G401.6 (cell line): ENCODE data around the gene GXYLT1.
"Not testable (repeated sequence)": the region's sequence is repeated elsewhere in the genome, so short reads cannot be mapped to it uniquely, and the experiment has no call there.

Experiments used
- FAIRE-seq: peaks from 2 replicates; lab custom pipeline; 2012; peaks lifted over from hg19 to GRCh38; lab: Jason Lieb, UNC

Gene GXYLT1

DNA sequence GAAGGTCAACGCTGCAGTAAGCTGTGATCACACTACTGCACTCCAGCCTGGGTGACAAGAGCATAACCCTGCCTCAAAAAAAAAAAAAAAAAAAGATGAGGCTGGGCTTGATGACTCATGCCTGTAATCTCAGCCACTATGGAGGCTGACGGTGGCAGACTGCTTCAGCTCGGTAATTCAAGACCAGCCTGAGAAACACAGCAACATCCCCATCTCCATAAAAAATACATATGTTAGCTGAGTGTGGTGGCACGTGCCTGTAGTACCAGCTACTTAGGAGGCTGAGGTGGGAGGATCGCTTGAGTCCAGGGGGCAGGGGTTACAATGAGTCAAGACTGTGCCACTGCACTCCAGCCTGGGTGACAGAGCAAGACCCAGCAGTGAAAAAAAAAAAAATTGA is 50.4 kb downstream of the GXYLT1 start:
- FAIRE-seq: no peak

DNA sequence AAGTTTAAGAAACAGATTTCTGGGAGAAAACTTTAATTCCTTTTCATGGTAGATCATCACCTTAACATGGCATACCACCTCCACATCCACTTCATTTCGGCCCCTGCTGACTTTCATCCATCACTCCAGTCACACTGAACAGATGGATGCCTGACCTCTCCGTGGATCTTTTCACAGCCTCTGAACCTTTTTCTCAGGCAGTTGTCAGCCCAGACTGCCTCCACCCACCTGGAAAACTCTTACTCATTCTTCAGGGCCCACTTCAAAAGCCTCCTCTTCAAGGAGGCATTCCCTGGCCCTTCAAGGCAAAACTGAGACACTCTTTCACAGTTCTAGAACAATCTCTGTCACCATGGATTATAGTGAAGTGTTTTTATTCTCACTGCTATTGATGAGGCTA is 52.9 kb downstream of the GXYLT1 start:
- no peak for FAIRE-seq

DNA sequence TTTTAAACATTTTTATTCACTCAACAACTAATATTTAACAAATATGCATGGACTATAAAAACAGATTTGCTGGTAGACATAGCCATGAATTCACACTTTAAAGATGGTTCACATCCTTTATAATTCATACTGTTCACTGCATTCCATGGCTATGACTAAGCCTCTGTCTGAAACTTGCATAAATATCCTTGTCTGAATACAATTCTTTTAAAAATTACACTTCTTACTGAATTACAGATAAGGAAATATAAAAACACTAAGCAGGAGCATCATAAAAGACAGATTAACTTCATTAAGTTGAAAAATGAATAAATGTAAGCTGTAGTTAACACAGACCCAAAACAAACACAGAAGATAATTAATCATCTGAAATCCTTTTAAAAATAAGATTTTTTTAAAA is 53.8 kb downstream of the GXYLT1 start:
- peak; percentile 67 for FAIRE-seq

DNA sequence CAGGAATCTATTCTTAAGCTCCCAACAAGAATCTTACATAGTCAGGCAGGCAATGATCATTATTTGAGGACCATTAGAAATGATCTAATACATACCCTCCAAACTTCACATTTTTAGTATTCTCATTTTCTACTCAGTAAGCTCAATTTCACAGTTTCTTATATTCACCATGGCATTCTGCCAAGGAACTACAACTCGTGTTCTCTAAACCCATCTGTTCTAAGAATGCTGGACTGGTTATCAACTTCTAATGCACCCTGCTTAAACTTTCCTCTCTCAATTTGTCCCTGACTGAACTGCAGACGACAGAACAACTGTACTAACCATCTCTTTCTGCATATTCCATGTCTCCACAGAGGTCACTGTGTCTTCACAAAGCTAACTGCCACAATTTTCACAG is 58.6 kb downstream of the GXYLT1 start:
- no peak for FAIRE-seq

DNA sequence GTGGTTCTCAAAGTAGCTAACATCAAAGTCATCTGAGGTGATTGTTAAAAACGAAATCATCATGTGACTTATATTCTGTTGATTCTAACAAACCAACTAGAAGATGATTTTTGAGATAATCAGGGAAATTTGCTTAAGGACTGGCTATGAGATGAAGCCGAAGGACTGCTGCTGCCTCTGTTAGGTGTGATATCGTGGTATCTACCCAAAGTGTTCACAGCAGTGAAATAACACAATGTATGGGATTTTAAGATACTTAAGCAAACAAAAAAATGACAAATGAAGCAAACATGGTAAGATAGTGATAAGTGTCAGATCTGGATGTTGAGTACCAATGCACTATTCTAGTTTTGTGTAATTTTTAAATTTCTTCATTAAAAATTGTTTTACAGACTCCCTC is 59.1 kb downstream of the GXYLT1 start:
- FAIRE-seq: no peak

DNA sequence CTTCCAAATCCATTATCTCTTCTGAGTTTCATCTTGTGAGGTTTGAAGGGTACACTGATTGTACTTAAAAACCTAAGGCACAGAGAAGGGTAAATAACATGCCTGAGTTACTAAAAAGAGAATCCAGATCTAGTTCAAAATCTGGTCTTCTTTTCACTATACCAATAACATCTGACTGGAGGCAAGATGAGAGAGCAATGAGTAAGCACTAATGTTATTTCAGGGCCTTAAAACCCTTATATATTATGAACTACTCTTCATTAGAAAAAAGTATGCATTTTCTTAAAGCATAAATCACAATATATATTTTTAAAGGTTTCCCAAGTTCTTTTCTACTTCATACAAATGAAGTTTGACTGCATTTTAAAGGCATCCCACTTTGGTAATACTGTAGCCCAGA is 60.2 kb downstream of the GXYLT1 start:
- no peak for FAIRE-seq

DNA sequence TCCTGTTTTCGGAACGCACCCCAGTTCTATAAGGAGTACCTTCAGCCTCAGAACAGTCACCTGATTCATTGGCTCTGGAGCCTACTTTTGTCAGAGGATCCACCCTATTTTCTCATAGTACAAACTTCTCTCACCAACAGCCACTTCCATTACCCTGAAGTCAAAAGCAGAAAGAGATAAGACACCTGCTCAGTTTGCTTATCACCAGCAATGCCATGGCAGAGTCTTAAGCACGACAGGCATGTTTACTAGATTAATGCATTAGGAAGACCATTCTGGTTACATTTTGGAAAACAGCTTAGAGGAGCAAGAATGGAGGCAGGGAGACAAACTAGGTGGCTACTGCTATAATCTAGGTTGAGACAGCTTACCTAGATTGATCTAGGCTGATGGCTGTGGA is 67.7 kb downstream of the GXYLT1 start:
- FAIRE-seq: no peak

DNA sequence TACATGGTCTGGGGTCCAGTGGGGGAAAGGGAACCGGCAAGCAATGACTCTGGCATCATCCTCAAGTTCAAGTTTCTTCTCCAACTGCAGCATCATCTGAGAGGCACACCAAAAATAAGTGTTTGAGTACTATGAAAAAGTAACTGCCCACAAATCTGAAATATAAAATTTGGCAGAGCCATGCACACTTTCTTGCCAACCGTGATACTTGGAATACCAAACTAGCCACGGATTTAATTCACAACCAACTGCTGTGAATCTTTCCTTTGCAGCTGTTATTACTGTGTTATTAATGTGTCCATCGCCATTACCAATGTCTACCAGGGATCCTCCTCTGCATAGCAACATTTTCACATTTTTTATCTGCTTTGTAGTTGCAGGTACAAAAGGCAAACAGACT is 74.6 kb downstream of the GXYLT1 start:
- FAIRE-seq: no peak

DNA sequence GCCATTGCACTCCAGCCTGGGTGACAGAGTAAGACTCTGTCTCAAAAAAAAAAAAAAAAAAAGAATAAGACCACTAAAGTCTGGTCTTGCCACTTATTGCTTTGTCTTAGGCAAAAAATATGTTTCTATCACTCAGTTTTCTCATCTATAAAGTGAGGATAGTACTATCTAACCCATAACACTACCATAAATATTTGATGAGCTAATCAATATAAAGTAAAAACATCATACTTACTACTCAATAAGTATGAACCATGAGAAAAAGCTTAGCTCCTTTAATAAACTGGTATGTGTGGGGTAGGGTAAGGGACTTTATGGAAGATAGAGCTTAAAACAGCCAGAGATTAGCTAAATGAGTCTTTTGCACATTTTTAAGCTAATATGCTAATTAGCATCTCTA is 85.5 kb downstream of the GXYLT1 start:
- FAIRE-seq: no peak

DNA sequence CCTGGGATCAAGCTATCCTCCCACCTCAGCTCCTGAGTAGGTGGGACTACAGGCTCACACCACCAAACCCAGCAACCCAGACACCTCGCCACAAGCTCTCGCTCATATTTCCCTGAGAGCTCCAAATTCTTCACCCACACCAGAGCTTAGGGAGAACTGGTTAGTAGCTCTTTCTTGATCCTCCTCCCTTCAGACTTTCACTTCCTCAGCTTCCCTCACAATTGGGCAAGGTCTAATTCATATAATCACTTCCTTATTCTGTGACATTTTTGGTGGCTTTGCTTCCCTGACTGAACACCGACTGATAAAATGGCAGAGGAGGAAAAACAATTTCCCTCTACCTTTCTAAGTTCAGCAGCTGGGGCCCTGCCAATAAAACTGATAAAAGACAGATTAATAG is 88.5 kb downstream of the GXYLT1 start:
- no peak for FAIRE-seq

DNA sequence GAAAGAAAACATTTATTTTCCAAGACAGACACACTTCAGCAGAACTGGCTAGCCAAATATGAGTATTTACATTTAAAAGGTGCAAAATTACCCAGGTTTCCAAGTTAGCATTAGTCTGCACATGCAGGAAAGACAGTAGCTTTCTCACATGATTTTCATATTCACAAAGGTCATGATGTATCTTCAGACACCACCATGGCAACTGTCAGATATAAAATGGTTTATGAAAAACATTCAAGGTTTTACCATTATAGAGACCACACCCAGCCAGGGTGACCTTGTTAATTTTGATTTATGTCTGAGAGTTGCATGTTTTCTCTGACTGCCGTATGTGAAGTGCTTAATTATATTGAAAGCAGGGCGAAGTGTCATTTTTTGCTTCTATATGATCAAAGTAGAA is 91.2 kb downstream of the GXYLT1 start:
- FAIRE-seq: no peak

DNA sequence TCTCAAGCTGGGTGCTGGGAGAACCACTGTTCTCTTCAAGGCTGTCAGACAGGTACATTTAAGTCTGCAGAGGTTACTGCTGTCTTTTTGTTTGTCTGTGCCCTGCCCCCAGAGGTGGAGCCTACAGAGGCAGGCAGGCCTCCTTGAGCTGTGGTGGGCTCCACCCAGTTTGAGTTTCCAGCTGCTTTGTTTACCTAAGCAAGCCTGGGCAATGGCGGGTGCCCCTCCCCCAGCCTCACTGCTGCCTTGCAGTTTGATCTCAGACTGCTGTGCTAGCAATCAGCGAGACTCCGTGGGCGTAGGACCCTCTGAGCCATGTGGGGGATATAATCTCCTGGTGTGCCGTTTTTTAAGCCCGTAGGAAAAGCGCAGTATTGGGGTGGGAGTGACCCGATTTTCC is 95.7 kb downstream of the GXYLT1 start:
- not testable (repeated sequence) for FAIRE-seq

DNA sequence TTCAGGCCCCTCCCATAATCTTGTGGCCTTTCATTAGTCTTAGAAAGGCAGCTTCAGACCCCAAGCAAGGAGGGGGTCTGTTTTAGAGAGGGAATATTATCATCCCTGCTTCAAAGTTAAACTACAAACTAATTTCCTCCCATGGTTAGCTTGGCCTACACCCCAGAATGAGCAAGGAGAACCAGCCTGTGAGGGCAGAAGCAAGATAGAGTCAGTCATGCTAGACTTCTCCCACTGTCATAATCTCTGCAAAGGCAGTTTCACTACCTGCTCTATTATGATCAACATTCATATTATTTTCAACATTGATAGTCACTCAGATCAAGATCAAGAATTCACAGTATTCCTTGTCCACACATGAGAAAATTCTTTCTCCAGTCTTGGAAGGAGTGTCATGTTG is 105.1 kb downstream of the GXYLT1 start:
- no peak for FAIRE-seq

DNA sequence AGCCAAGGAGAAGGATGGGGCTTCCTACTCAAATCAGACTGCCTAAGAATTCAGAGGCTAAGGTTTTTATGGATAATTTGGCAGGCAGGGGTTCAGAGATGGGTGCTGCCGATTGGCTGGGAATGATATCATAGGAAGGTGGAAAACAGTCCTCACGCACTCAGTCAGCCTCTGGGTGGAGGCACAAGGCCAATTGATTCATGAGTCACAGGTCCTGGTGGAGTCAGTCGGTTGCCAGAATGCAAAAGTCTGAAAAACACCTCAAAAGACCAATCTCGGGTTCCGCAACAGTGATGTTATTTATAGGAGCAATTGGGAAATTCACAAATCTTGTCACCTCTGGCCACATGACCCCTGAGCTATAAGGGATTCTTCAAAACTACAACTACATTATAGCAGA is 105.5 kb downstream of the GXYLT1 start:
- FAIRE-seq: no peak

DNA sequence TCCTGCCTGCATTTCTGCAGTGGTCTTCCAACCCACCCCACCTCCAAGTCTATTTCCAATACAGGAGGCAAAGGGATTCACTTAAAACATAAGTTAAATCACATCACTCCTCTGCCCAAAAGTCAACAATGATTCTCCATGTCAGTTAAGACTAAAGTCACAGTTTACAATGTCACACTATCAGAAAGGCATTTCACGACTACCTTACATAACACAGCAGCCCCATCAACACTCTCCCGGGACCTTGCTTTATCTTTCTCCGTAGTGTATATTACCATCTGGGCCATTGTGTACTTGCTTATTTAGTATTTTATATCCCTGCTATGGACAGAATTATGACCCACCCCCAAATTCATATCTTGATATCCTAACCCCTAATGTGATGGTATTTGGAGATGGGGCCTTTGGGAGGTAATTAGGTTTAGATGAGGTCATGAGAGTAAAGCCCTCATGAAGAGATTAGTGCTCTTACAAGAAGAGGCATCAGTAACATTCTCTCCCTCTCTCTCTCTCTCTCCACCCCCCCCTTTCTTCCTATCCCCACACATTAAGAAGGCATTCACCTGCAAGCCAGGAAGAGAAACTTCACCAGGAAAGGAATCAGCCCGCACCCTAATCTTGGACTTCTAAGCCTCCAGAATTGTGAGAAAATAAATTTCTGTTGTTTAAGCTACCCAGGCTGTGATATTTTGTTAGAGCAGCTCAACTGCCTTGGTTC is 112.7 kb downstream of the GXYLT1 start:
- no peak for FAIRE-seq
